ENCODE measurements around the gene HERC2.

GRCh38 chr15:28085489-28086174 is 236.3 kb downstream of the HERC2 start:
- TF ChIP-seq POLR2A (IDR thresholded peaks at IDR 0.05; ENCODE audit: low read depth, low read length): no peak
- TF ChIP-seq CTCF (IDR thresholded peaks at IDR 0.05; ENCODE audit: extremely low read depth in 1 of 2, insufficient read depth in 1 of 2, low read depth in 1 of 2, low read length in 2 of 2): no peak
